ENCODE data around the gene JAG2.
A peak's percentile ranks its signal among the peaks of the same experiment; 100 is the strongest.

The JAG2 gene

GRCh38 chr14:105181549-105182295 lies 13.1 kb upstream of the JAG2 start:
- no peak for DNase-seq

GRCh38 chr14:105180592-105181548 lies 12.3 kb upstream of the JAG2 start, which contains the start of gene NUDT14:
Gene NUDT14, minus strand, starts transcription at chr14:105181312. Its CDS starts 103 bp downstream, at chr14:105181209.
- peak; percentile 89 to 94 for DNase-seq

- no peak for DNase-seq
Observed at GRCh38 chr14:105179191-105179590, 10.6 kb upstream of the JAG2 start.

GRCh38 chr14:105178868-105179140 lies 10.2 kb upstream of the JAG2 start:
- no peak for DNase-seq

- DNase-seq, result no peak
Observed at GRCh38 chr14:105178069-105178867, 9.7 kb upstream of the JAG2 start.

- no peak for DNase-seq
Observed at GRCh38 chr14:105177082-105177481, 8.5 kb upstream of the JAG2 start.

- DNase-seq, result no peak
Observed at GRCh38 chr14:105176513-105176912, 7.9 kb upstream of the JAG2 start.

- DNase-seq, result peak; percentile 64 to 67
Observed at GRCh38 chr14:105173901-105174894, 5.6 kb upstream of the JAG2 start.

- no peak for DNase-seq
Observed at GRCh38 chr14:105173145-105173544, 4.6 kb upstream of the JAG2 start.

GRCh38 chr14:105172476-105172875 lies 3.9 kb upstream of the JAG2 start:
- no peak for DNase-seq

GRCh38 chr14:105171004-105171673 lies 2.6 kb upstream of the JAG2 start:
- no peak for DNase-seq

- no peak for DNase-seq
Observed at GRCh38 chr14:105169776-105170655, 1.4 kb upstream of the JAG2 start.

- DNase-seq, result peak; percentile 23 to 30
Observed at GRCh38 chr14:105168979-105169507, 467 bp upstream of the JAG2 start.

GRCh38 chr14:105168093-105168420 lies 519 bp downstream of the JAG2 start:
- no peak for DNase-seq

GRCh38 chr14:105167303-105168092 lies 1.1 kb downstream of the JAG2 start:
- DNase-seq, result peak in 1 of 2 donors; percentile 7

- DNase-seq, result no peak
Observed at GRCh38 chr14:105166571-105167302, 1.8 kb downstream of the JAG2 start.

GRCh38 chr14:105165761-105166485 lies 2.7 kb downstream of the JAG2 start:
- no peak for DNase-seq

All from CD4-positive, alpha-beta T cell treated with Interleukin-1 beta for 1 hour (primary cell).